WI38 (cell line): ENCODE data around the gene HOXB3.

Experiments
- H3K4me3 ChIP-seq: 2 replicates; pipeline ENCODE4 v1.5.1; 2011; ENCODE audit warnings: low read depth, mild to moderate bottlenecking, control low read depth, low read length
- CTCF ChIP-seq: IDR thresholded peaks from 2 replicates; pipeline ENCODE4 v1.5.1; 2012; ENCODE audit warnings: low read depth, mild to moderate bottlenecking, control low read depth, low read length

HOXB3 gene

GRCh38 chr17:48632579-48633265, 42.7 kb upstream of the HOXB3 start:
- TF ChIP-seq CTCF: no peak
- no peak overlapping the region for H3K4me3 ChIP-seq

GRCh38 chr17:48631693-48632578, 41.9 kb upstream of the HOXB3 start:
- H3K4me3 ChIP-seq: no peak overlapping the region
- TF ChIP-seq CTCF: no peak

- TF ChIP-seq CTCF: no peak
- H3K4me3 ChIP-seq: no peak overlapping the region
Measured at GRCh38 chr17:48630925-48631692, 41.1 kb upstream of the HOXB3 start.

- no peak for TF ChIP-seq CTCF
- H3K4me3 ChIP-seq: no peak overlapping the region
Measured at GRCh38 chr17:48630009-48630924, 40.2 kb upstream of the HOXB3 start.

- no peak for TF ChIP-seq CTCF
- no peak overlapping the region for H3K4me3 ChIP-seq
Measured at GRCh38 chr17:48629411-48629759, 39.3 kb upstream of the HOXB3 start.

- no peak for TF ChIP-seq CTCF
- no peak overlapping the region for H3K4me3 ChIP-seq
Measured at GRCh38 chr17:48628649-48629410, 38.8 kb upstream of the HOXB3 start.
